ENCODE measurements around the gene MRGPRF.

GRCh38 chr11:68978931-68979594, 34.0 kb downstream of the MRGPRF start:
- no peak for TF ChIP-seq CTCF (conservative IDR thresholded peaks at IDR 0.05; ENCODE audit: low read length)
- no peak for TF ChIP-seq EZH2phosphoT487 (IDR thresholded peaks at IDR 0.05; ENCODE audit: borderline replicate concordance)

Data from Loucy (cell line).